HG02970 (cell line): ENCODE data around the gene MED13L.

Experiments used
- ATAC-seq: cut with Tn5 transposase; IDR thresholded peaks from one replicate; pipeline ENCODE4 v1.9.1; 2021; ENCODE audit warnings: mild to moderate bottlenecking, moderate library complexity, moderate number of reproducible peaks; ENCODE audit not compliant: unreplicated experiment, low FRiP score

Gene MED13L

DNA sequence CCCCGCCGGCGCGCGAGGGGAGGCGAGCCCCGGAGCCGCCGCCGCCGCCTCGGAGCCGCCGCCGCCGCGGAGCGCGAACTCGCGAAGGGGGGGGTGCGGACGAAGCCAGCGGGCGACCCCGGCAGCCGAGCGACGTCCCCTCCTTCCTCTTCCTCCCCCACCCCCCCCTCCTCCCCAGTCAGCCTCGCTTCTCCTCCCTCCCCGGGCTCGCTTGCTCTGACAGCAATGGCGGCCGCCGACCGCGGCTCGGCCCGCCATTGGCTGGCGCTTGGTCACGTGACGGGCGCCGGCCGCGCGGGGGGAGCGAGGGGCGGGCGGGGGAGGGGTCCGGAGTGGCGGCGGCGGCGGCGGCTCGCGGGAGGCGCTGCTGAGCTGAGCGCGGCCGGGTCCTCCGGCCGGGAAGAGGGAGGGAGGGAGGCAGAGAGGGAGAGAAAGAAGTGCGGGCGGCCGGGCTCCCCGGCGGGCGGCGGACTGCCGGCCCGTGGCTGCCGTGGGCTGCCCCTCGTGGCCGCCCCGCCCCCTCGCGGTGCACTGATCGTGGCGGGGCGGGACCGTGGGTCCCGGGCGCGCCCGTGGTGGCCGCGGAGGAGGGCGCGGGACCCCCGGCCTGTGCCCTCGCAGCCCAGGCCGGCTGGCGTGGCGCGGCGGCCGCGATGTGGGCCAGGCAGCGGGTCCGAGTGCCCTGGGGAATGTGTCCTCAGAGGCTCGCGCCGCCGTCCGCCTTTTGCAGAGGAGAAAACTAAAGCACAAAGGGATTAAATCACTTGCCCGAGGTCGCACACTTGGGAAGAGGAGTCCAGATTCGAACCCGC, at the start of gene MED13L:
TSS of gene MED13L (minus strand) at position 227 of the 812 bp plus-strand sequence. CDS start 562 bp downstream, outside the sequence.
- ATAC-seq: peak; percentile 85

GRCh38 chr12:116325336-116325664, 47.8 kb upstream of the MED13L start:
- ATAC-seq: peak; percentile 56

- ATAC-seq: no peak
Measured at GRCh38 chr12:116324654-116325335, 47.3 kb upstream of the MED13L start.

- ATAC-seq: no peak
Measured at GRCh38 chr12:116323406-116324386, 46.2 kb upstream of the MED13L start.

GRCh38 chr12:116321913-116322312, 44.4 kb upstream of the MED13L start:
- ATAC-seq: no peak

DNA sequence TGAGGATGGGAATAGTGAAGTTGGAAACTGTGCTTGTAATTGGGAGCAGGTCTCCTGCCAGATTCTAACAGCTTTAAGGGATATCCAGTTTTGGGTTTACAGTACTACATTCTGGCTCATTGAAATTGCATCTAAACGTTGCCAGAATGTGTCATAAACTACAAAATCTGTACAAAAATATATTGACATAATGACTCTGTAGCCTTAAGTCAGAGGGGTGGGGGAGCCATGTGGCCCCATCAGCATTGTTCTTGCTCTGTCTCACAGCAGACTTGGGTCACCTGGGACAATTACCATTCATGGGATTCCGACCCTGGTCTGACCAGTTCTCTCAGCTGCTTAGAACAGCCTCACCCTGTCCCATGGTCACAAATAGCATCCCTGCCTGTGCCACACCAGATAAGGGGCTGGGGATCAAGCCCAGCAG, 43.3 kb upstream of the MED13L start:
- ATAC-seq: no peak

DNA sequence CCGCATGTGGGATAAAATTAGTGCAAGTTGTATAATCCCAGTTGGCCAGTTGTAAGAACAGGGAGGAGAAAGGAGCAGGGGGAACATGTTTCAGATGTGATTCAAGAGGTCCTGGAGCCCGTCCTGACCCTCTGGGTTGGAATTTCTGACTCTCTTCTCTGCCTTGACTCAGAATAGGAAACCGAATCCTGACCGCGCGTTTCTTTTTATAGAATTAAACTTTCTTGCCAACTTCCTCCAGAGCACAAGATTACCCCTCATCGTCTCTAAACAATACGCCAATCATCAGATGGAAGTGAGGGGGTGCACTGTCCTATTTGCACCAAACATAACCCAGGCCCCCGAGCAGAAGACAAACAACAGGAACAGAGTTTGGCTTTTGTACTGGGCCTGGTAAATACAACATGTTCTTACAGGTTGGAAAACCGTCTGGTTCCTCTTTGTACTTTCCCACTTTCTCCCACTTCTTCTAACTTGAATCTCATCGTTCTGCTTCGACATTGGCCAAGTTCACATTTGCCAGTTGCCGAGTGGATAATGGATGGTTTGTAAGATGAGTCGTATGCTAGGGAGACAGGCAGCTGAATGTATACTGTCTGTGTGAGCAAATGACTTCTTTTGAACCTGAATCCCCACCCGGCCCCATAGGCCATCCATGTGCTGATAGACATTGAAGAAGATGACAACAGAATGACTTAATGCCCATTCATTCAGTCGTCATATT, 42.6 kb upstream of the MED13L start:
- ATAC-seq: no peak

DNA sequence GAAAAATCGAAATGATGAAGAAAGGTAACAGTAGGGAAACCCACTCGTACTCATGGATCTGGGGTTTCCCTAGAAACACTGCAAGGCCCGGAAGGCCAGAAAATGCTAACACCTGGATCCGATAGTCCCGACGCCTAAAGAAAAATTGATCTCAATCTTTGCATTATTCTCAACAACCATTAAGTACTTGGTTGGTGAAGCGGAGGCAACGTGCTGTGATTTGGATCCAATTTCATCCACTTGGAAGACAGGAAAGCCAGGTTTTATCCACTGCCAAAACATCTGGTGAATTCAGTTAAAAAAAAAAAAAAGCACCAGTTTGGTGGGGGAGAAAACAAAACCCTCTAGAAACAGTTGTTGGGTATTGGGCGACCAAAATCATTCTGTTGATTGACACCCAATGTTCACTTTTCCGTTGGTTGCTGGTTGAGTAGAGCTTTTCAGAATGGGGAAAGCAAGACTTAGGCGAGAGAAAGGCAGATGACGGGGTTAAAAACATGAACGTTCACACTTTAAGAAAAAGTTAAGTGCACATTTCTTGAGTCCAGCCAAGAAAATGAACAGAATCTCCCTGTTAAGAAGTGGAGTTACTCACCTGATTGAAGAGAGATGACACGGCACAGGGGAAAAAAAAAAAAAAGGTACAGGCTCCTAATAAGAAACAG, 41.9 kb upstream of the MED13L start:
- ATAC-seq: no peak

GRCh38 chr12:116318576-116319232, 41.2 kb upstream of the MED13L start:
- ATAC-seq: no peak

GRCh38 chr12:116317986-116318575, 40.6 kb upstream of the MED13L start:
- ATAC-seq: no peak

GRCh38 chr12:116317139-116317538, 39.6 kb upstream of the MED13L start:
- no peak for ATAC-seq

DNA sequence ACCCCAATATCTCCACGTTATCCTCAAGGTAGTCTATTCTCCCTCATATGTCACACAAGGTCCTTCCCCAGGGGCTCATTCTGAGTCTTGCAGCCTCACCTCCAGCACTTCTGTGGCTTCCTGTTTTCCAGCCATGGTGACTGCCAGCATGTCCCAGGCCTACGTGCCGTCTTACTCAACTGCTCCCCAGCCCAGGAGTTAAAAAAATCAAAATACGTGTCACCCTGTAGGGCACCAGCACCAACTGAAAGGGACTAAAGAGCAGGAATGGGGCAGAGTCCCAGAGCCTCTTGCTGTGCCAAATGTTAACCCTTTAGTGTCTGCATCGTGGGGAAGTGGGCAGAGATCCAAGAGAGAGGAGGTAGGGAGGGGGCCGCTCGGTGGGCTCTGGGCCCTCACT, 37.0 kb upstream of the MED13L start:
- no peak for ATAC-seq

GRCh38 chr12:116313194-116313927, 35.9 kb upstream of the MED13L start:
- no peak for ATAC-seq

DNA sequence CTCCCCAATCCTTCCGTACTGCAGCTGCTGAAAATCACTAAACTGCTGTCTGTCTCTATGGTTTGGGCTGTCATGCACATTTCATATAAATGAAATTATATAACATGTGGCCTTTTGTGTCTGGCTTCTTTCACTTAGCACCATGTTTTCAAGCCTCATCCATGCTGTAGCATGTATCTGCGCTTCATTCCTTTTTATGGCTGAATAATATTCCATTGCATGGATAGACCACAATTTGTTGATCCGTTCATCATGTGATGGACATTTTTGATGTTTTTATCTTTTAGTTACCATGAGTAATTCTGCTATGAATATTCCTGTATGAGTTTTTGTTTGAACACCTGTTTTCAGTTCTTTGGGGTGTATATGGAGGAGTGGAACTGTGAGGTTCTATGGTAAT, 32.6 kb upstream of the MED13L start:
- ATAC-seq: no peak

GRCh38 chr12:116309343-116309742, 31.9 kb upstream of the MED13L start:
- ATAC-seq: no peak

DNA sequence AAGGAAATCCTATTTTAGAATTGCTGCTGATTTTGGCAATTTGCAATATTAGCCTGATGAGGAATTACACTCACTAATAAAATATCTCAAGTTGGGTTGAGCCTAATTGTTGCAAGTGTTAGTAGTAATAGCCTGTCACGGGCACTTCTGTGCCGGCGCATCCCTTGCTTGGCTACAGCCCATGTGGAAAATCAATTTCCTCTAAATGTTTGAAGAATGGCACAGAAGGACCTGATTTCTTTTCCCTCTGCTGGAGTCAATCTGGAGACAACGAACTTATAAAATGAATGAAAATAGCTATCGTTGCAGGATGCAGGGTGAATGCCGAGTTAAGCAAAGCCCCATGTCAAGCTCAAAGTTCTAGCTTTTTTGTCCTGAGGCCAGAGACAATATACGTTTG, 31.2 kb upstream of the MED13L start:
- no peak for ATAC-seq

GRCh38 chr12:116306968-116307367, 29.5 kb upstream of the MED13L start:
- no peak for ATAC-seq

DNA sequence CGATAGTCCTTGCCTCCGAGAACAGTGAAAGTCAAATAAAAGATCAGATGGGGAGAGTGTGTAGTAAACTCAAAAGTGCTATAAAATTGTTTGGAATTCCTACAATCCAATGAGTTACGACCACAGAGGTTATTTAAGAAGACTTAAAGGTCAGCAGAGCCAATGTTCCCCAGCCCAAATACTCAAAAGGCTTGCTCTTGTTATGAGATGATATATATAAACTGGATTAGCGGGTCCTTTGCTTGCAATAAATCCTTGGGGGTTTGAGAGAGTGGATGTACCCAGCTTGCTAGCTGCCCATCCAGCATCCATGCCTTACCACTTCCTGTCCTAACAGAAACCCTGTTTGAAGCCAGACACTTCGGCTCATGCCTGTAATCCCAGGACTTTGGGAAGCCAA, 29.0 kb upstream of the MED13L start:
- no peak for ATAC-seq
